HG03439 (cell line): Measurements from ENCODE around the gene TEX19.

Experiments
- ATAC-seq: cut with Tn5 transposase; IDR thresholded peaks from one replicate; pipeline ENCODE4 v1.9.1; 2021; ENCODE audit warnings: mild to moderate bottlenecking, moderate library complexity; ENCODE audit not compliant: unreplicated experiment

The TEX19 gene

GRCh38 chr17:82388223-82388921 is 29.3 kb downstream of the TEX19 start:
- ATAC-seq = no peak

GRCh38 chr17:82388922-82389283 is 29.9 kb downstream of the TEX19 start:
- no peak for ATAC-seq

GRCh38 chr17:82389379-82389778 is 30.3 kb downstream of the TEX19 start:
- no peak for ATAC-seq

- ATAC-seq = no peak
Observed at GRCh38 chr17:82390015-82390859, 31.2 kb downstream of the TEX19 start.

GRCh38 chr17:82390860-82391435 is 31.9 kb downstream of the TEX19 start:
- no peak for ATAC-seq

- ATAC-seq = no peak
Observed at GRCh38 chr17:82391496-82392066, 32.5 kb downstream of the TEX19 start.

- ATAC-seq = no peak
Observed at GRCh38 chr17:82392209-82392920, 33.3 kb downstream of the TEX19 start.

- ATAC-seq = no peak
Observed at GRCh38 chr17:82392941-82393340, 33.9 kb downstream of the TEX19 start.

- no peak for ATAC-seq
Observed at GRCh38 chr17:82394278-82394677, 35.2 kb downstream of the TEX19 start.

- ATAC-seq = no peak
Observed at GRCh38 chr17:82396601-82397435, 37.8 kb downstream of the TEX19 start.

GRCh38 chr17:82397449-82398335 is 38.6 kb downstream of the TEX19 start:
- no peak for ATAC-seq

GRCh38 chr17:82399041-82399441 is 40.0 kb downstream of the TEX19 start:
- no peak for ATAC-seq

- ATAC-seq = no peak
Observed at GRCh38 chr17:82399601-82400101, 40.6 kb downstream of the TEX19 start.

- ATAC-seq = no peak
Observed at GRCh38 chr17:82400206-82400605, 41.2 kb downstream of the TEX19 start.

GRCh38 chr17:82400830-82401229 is 41.8 kb downstream of the TEX19 start:
- ATAC-seq = no peak

GRCh38 chr17:82402865-82403264 is 43.8 kb downstream of the TEX19 start:
- ATAC-seq = no peak

GRCh38 chr17:82403662-82404660 is 44.9 kb downstream of the TEX19 start:
- ATAC-seq = no peak

GRCh38 chr17:82405051-82405450 is 46.0 kb downstream of the TEX19 start:
- no peak for ATAC-seq
